ENCODE results near the gene PSAPL1.

DNA sequence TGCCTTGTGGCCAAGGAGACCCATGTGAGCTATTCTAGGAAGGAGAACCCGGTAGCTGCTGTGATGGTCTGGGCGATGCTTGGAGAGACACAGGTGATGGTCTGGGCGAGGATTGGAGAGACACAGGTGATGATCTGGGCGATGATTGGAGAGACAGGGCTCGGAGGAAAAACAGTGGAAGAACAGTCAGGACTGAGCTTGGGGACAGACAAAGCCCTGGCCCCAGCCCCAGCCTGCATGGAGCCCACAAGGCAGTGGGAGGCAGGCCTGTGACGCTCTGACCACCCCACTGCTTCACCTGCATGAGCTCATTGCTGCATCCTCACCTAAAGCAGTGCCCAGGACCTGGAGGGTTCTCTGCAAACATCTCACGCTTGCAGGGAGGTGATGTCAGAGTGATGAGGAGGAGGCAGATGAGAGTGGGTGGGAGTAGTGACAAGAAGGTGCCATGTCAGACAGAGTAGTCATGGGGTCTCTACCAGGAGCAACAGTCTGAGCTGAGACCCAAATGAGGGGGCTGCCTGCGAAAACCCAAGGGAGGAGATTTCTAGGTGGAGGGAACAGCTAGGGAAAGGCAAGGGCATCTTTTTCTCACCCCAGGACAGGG lies 35.9 kb upstream of the PSAPL1 start:
- TF ChIP-seq, protein P1, sequence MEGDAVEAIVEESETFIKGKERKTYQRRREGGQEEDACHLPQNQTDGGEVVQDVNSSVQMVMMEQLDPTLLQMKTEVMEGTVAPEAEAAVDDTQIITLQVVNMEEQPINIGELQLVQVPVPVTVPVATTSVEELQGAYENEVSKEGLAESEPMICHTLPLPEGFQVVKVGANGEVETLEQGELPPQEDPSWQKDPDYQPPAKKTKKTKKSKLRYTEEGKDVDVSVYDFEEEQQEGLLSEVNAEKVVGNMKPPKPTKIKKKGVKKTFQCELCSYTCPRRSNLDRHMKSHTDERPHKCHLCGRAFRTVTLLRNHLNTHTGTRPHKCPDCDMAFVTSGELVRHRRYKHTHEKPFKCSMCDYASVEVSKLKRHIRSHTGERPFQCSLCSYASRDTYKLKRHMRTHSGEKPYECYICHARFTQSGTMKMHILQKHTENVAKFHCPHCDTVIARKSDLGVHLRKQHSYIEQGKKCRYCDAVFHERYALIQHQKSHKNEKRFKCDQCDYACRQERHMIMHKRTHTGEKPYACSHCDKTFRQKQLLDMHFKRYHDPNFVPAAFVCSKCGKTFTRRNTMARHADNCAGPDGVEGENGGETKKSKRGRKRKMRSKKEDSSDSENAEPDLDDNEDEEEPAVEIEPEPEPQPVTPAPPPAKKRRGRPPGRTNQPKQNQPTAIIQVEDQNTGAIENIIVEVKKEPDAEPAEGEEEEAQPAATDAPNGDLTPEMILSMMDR (IDR thresholded peaks at IDR 0.05; ENCODE audit: low read depth, low read length, missing input control): no peak
- TF ChIP-seq, protein P2, sequence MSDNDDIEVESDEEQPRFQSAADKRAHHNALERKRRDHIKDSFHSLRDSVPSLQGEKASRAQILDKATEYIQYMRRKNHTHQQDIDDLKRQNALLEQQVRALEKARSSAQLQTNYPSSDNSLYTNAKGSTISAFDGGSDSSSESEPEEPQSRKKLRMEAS (IDR thresholded peaks at IDR 0.05): no peak
- TF ChIP-seq HNF4A (conservative IDR thresholded peaks at IDR 0.05) (no peak), SP1 (IDR thresholded peaks at IDR 0.05) (no peak), FOXA1 (IDR thresholded peaks at IDR 0.05) (no peak), GABPA (IDR thresholded peaks at IDR 0.05 in 1 of 2, conservative IDR thresholded peaks at IDR 0.05 in 1 of 2) (no peak)
- TF ChIP-seq, protein P3, sequence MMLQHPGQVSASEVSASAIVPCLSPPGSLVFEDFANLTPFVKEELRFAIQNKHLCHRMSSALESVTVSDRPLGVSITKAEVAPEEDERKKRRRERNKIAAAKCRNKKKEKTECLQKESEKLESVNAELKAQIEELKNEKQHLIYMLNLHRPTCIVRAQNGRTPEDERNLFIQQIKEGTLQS (IDR thresholded peaks at IDR 0.05): no peak

Measured in liver (tissue), 3 donors.